Neural crest cell (in vitro differentiated cells): ENCODE measurements around the gene TMEM202. TPM values are rescaled to one million over a fixed set of nuclear protein-coding genes. Genes with fewer than 3 reads are reported as not detected.
"Not testable (repeated sequence)": the region's sequence is repeated elsewhere in the genome, so short reads cannot be mapped to it uniquely, and the experiment has no call there.

ENCODE experiments used
- DNase-seq: peaks from one replicate; pipeline ENCODE4 v3.0.0; 2021; ENCODE audit warnings: low read depth, mixed read lengths, low spot score
- H3K27ac Mint-ChIP-seq: one replicate; pipeline ENCODE4 v1.8.0; 2021; ENCODE audit warnings: mild to moderate bottlenecking, mixed read lengths; ENCODE audit not compliant: unreplicated experiment
- H3K27me3 Mint-ChIP-seq: 2 replicates; pipeline ENCODE4 v1.8.0; 2021; ENCODE audit warnings: low read depth, mild to moderate bottlenecking, mixed read lengths
- H3K36me3 Mint-ChIP-seq: 2 replicates; pipeline ENCODE4 v1.8.0; 2021; ENCODE audit warnings: low read depth, mild to moderate bottlenecking, mixed read lengths
- H3K4me1 Mint-ChIP-seq: 2 replicates; pipeline ENCODE4 v1.8.0; 2021; ENCODE audit warnings: mixed read lengths
- H3K4me3 Mint-ChIP-seq: one replicate; pipeline ENCODE4 v1.8.0; 2021; ENCODE audit warnings: mild to moderate bottlenecking, mixed read lengths
- H3K9me3 Mint-ChIP-seq: 2 replicates; pipeline ENCODE4 v1.8.0; 2021; ENCODE audit warnings: mixed read lengths
- CTCF ChIP-seq: fragments of 200-600 bp; sonication (generic); conservative IDR thresholded peaks from 2 replicates; pipeline ENCODE4 v1.5.0; 2021; ENCODE audit warnings: antibody characterized with exemption, mild to moderate bottlenecking
- total RNA-seq: library from RNA; stranded (reverse); gene quantifications from 2 replicates; pipeline ENCODE4 v1.2.1, GENCODE V29; 2021

Gene TMEM202
- total RNA-seq, 1 donor from 2014 or later: not detected

- H3K36me3 Mint-ChIP-seq: no peaks in the 10 kb centered on the region
- H3K27me3 Mint-ChIP-seq: peaks cover 33% of the 10 kb centered on the region
- H3K27ac Mint-ChIP-seq: peak overlapping the region; percentile 46
- H3K4me1 Mint-ChIP-seq: peaks cover 29% of the 10 kb centered on the region
- no peaks in the 10 kb centered on the region for H3K9me3 Mint-ChIP-seq
- no peak for TF ChIP-seq CTCF
- H3K4me3 Mint-ChIP-seq: peak overlapping the region; percentile 90
- DNase-seq: no peak
Measured at GRCh38 chr15:72375501-72375845, 22.6 kb upstream of the TMEM202 start.

- Mint-ChIP-seq H3K4me3 (peak within 1 kb of the TSS; percentile 90), H3K9me3 (no peaks in the 10 kb centered on the region), H3K4me1 (peaks cover 29% of the 10 kb centered on the region), H3K27ac (peak within 1 kb of the TSS; percentile 62), H3K27me3 (peaks cover 39% of the 10 kb centered on the region), H3K36me3 (no peaks in the 10 kb centered on the region)
- DNase-seq: peak; percentile 100
- no peak for TF ChIP-seq CTCF
Measured at GRCh38 chr15:72375846-72376581, 22.1 kb upstream of the TMEM202 start, which contains the start of gene HEXA. TSS of gene HEXA (minus strand) at chr15:72376014. CDS start at chr15:72375972, 42 bp downstream.

GRCh38 chr15:72377331-72377730, 20.8 kb upstream of the TMEM202 start:
- peaks cover 29% of the 10 kb centered on the region for H3K4me1 Mint-ChIP-seq
- H3K4me3 Mint-ChIP-seq: no peak overlapping the region
- no peak for DNase-seq
- no peak for TF ChIP-seq CTCF
- H3K27me3 Mint-ChIP-seq: peaks cover 50% of the 10 kb centered on the region
- no peak overlapping the region for H3K27ac Mint-ChIP-seq
- no peaks in the 10 kb centered on the region for H3K9me3 Mint-ChIP-seq
- no peaks in the 10 kb centered on the region for H3K36me3 Mint-ChIP-seq

- H3K27me3 Mint-ChIP-seq: peaks cover 64% of the 10 kb centered on the region
- peaks cover 27% of the 10 kb centered on the region for H3K4me1 Mint-ChIP-seq
- DNase-seq, H3K27ac Mint-ChIP-seq, H3K36me3 Mint-ChIP-seq, H3K9me3 Mint-ChIP-seq, H3K4me3 Mint-ChIP-seq: not testable (repeated sequence)
Measured at GRCh38 chr15:72379106-72379505, 19.0 kb upstream of the TMEM202 start.

- H3K4me1 Mint-ChIP-seq: peaks cover 19% of the 10 kb centered on the region
- peaks cover 69% of the 10 kb centered on the region for H3K27me3 Mint-ChIP-seq
- H3K36me3 Mint-ChIP-seq: no peaks in the 10 kb centered on the region
- H3K4me3 Mint-ChIP-seq: no peak overlapping the region
- no peaks in the 10 kb centered on the region for H3K9me3 Mint-ChIP-seq
- TF ChIP-seq CTCF: no peak
- DNase-seq: no peak
- H3K27ac Mint-ChIP-seq: no peak overlapping the region
Measured at GRCh38 chr15:72379856-72380430, 18.2 kb upstream of the TMEM202 start.

- DNase-seq: no peak
- Mint-ChIP-seq H3K27ac (no peak overlapping the region), H3K27me3 (peaks cover 75% of the 10 kb centered on the region), H3K36me3 (no peaks in the 10 kb centered on the region), H3K9me3 (no peaks in the 10 kb centered on the region), H3K4me3 (no peak overlapping the region), H3K4me1 (peaks cover 11% of the 10 kb centered on the region)
- no peak for TF ChIP-seq CTCF
Measured at GRCh38 chr15:72380743-72381142, 17.4 kb upstream of the TMEM202 start.
